Effector memory CD8-positive, alpha-beta T cell (primary cell): ENCODE measurements around the gene ATP10B.

Experiments
- ATAC-seq: fragments of 150-1000 bp; cut with Tn5 transposase; replicated peaks from 2 replicates; pipeline ENCODE4 v1.10.0; 2021; ENCODE audit warnings: mild to moderate bottlenecking, moderate library complexity
- DNase-seq, 3 experiments: peaks; one replicate each; pipeline ENCODE4 v3.0.0; 2021
- H3K27ac Mint-ChIP-seq, 2 donors: one replicate each; pipeline ENCODE4 v1.8.0; 2022; ENCODE audit warnings: mild to moderate bottlenecking in 2 of 2, mixed read lengths in 2 of 2, moderate library complexity in 2 of 2
- H3K27me3 Mint-ChIP-seq, 2 donors: one replicate each; pipeline ENCODE4 v1.8.0; 2022; ENCODE audit warnings: mixed read lengths in 2 of 2
- H3K36me3 Mint-ChIP-seq: one replicate; pipeline ENCODE4 v1.8.0; 2022; ENCODE audit warnings: mild to moderate bottlenecking, moderate library complexity, mixed read lengths; ENCODE audit not compliant: insufficient read depth
- H3K4me1 Mint-ChIP-seq, 2 donors: one replicate each; pipeline ENCODE4 v1.8.0; 2022; ENCODE audit warnings: low read depth in 2 of 2, mixed read lengths in 2 of 2
- H3K4me3 Mint-ChIP-seq, 2 donors: one replicate each; pipeline ENCODE4 v1.8.0; 2022; ENCODE audit warnings: mild to moderate bottlenecking in 2 of 2, mixed read lengths in 2 of 2, moderate library complexity in 2 of 2
- H3K9me3 Mint-ChIP-seq, 2 donors: one replicate each; pipeline ENCODE4 v1.8.0; 2022; ENCODE audit warnings: mixed read lengths in 2 of 2

ATP10B gene

DNA sequence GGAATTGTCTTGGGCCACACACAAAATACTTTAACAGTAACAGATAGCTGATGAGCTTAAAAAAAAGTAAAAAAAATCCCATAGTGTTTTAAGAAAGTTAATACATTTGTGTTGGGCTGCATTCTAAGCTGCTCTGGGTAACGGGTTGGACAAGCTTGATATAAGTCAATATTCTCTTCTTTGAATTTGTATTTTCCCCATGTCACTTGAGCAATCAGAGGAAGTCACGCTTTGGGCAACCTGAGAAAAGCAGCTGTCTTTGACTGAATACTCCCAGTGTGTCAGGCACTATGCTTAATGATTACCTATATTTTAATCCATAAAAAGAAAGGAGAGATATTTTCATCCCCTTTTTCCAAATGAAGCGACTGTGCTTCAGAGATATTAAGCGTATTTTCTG, 84.9 kb downstream of the ATP10B start:
- Mint-ChIP-seq H3K27ac (no peak overlapping the region), H3K27me3 (peaks cover 0 to 23% of the 10 kb centered on the region in 2 donors), H3K36me3 (no peaks in the 10 kb centered on the region), H3K4me3 (no peak overlapping the region), H3K9me3 (no peaks in the 10 kb centered on the region), H3K4me1 (no peaks in the 10 kb centered on the region)
- DNase-seq (no peak), ATAC-seq (no peak)

DNA sequence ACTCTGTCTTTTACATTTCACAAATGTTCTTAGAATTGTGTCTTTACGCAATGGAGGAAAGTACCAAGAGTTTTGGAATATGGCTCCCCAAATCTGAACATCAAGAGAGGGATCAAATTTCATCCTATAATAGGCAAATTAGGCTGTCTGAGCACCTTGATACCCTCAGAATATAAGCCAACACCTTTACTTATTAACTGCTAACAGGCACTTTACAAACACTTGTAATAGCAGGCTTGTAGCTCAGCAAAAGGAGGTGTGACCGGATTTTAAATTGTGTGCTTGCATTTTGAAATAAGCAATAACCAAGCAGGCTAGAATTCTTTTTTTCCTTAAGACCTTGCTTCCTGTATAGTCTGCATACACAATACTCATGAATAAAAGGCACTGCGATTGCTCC, 92.0 kb downstream of the ATP10B start:
- no peak overlapping the region for H3K27ac Mint-ChIP-seq
- H3K9me3 Mint-ChIP-seq: no peaks in the 10 kb centered on the region
- ATAC-seq (no peak), DNase-seq (no peak)
- H3K4me3 Mint-ChIP-seq: no peak overlapping the region
- peaks cover 16 to 44% of the 10 kb centered on the region in 2 donors for H3K27me3 Mint-ChIP-seq
- no peaks in the 10 kb centered on the region for H3K4me1 Mint-ChIP-seq
- no peaks in the 10 kb centered on the region for H3K36me3 Mint-ChIP-seq

DNA sequence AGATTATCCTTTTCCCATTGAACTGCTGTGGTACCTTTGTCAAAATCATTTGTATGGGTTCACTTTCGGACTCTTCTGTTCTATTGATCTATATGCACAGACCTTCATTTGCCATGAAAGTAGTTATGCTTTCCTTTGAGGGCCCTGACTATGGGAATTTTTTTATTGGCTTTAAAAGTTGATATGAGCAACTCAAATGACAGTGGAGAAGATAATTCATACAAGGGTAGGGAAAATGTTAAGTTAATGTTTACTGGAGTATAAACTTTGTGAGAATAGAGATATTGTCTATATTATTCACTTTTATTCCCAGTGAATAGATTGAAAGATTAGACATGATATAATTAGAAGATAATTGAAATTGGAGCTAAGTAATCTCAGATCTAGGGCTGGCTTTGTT, 94.8 kb downstream of the ATP10B start:
- H3K27me3 Mint-ChIP-seq: peaks cover 16 to 27% of the 10 kb centered on the region in 2 donors
- H3K4me3 Mint-ChIP-seq: no peak overlapping the region
- no peaks in the 10 kb centered on the region for H3K36me3 Mint-ChIP-seq
- no peaks in the 10 kb centered on the region for H3K4me1 Mint-ChIP-seq
- H3K27ac Mint-ChIP-seq: no peak overlapping the region
- H3K9me3 Mint-ChIP-seq: no peaks in the 10 kb centered on the region
- no peak for DNase-seq
- ATAC-seq: no peak

DNA sequence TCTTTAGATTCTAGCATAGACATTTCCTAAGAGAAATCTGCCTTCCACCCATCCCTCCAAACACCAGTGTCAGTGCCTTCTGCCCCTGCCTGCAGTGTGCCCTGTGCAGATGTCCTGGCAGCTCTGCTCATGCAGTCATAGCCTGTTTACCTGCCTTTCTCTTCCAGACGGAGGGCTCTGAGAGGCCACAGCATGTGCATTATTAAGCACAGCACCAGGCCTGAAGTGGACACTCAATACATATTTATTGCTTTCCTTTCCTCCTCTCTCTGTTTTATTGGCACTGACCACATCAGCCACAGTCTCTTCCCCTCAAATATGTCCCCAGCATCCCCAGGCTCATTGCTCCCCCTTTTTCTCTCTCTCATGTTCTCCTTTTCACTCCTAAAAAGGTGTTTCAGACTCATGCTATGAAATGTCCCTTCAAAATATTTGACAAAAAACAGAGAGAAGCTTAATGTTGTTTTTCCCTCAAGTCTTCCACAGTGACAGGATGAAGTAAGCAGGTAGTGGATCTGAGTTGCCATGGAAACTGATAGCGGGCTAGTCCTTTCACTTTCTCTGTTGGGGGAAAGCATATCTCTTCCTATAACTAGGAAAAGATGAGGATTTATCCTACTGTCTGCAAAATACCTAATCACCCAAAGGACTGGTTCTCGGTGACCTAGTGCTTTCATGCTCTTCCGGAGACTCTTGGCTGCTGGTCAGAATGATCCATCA, 100.9 kb downstream of the ATP10B start:
- no peak overlapping the region for H3K4me3 Mint-ChIP-seq
- H3K27ac Mint-ChIP-seq: no peak overlapping the region
- ATAC-seq (no peak), DNase-seq (no peak)
- peaks cover 14 to 27% of the 10 kb centered on the region in 2 donors for H3K27me3 Mint-ChIP-seq
- no peaks in the 10 kb centered on the region for H3K4me1 Mint-ChIP-seq
- H3K9me3 Mint-ChIP-seq: no peaks in the 10 kb centered on the region
- no peaks in the 10 kb centered on the region for H3K36me3 Mint-ChIP-seq

DNA sequence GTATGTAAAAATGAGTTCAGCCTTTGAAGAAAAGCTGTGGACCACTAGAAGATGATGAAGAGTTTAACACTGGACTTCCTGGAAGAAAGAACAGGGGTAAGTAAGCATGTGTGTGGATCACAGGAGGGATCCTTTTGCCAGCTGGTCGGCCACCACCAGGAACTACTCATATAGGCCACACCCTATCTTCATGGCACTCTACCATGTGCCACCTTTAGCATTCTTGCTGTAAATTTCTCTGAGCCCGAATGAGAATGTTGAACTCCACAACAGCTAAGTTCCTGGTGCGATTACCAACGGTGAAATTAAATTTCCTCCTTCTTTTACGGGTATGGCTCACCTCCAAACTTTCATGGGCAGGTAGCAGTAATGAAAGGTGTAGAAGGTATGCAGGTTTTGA, 102.3 kb downstream of the ATP10B start:
- no peak overlapping the region for H3K4me3 Mint-ChIP-seq
- ATAC-seq: no peak

DNA sequence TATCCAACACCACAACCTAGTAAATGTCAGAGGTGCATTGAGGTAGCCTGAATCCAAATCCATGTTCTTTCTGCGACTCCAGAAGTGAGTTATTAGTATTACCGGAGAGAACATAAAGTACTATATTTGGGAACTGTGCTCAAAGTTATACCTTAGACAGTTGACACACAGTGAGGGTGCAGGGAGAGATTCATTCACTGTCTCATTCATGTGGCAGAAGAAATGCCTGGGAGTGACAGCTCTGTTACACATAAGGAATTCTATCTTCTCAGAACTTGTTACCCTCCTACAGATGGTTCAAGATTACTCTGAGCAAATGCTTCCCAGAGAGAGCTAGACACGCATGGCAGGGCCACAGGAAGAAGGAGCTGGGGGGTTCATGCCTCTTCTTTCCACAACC, 103.0 kb downstream of the ATP10B start:
- H3K27me3 Mint-ChIP-seq: peaks cover 14 to 27% of the 10 kb centered on the region in 2 donors
- no peak for DNase-seq
- no peaks in the 10 kb centered on the region for H3K36me3 Mint-ChIP-seq
- no peak for ATAC-seq
- H3K4me3 Mint-ChIP-seq: no peak overlapping the region
- H3K4me1 Mint-ChIP-seq: no peaks in the 10 kb centered on the region
- no peaks in the 10 kb centered on the region for H3K9me3 Mint-ChIP-seq
- no peak overlapping the region for H3K27ac Mint-ChIP-seq

More for the DNA sequence above, 102.3 kb downstream of the ATP10B start:
- H3K4me1 Mint-ChIP-seq: no peaks in the 10 kb centered on the region
- no peaks in the 10 kb centered on the region for H3K36me3 Mint-ChIP-seq
- no peaks in the 10 kb centered on the region for H3K9me3 Mint-ChIP-seq
- peaks cover 14 to 27% of the 10 kb centered on the region in 2 donors for H3K27me3 Mint-ChIP-seq
- no peak for DNase-seq
- no peak overlapping the region for H3K27ac Mint-ChIP-seq

DNA sequence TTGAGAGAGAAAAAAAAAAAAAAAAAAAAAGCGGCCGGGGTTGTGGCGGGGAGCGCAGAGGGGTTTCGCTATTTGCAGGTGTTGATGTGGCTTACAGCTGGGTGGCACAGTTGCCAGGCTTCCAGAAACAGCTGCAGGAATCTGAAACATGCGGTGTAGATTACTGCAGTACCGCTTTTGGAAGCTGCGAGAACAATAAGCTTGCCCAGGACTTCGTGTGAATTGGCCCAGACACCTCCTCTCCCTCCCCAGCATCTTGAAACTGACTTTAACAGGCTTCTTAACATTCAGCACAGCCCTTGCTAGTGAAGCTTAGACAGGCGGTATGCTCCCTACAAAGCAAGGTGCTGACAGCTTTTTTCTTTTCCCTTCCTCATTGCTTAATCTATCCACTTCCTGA, 104.0 kb downstream of the ATP10B start:
- Mint-ChIP-seq H3K4me1 (no peaks in the 10 kb centered on the region), H3K36me3 (no peaks in the 10 kb centered on the region), H3K27me3 (peaks cover 14 to 27% of the 10 kb centered on the region in 2 donors), H3K4me3 (no peak overlapping the region), H3K9me3 (no peaks in the 10 kb centered on the region), H3K27ac (no peak overlapping the region)
- DNase-seq (no peak), ATAC-seq (no peak)

DNA sequence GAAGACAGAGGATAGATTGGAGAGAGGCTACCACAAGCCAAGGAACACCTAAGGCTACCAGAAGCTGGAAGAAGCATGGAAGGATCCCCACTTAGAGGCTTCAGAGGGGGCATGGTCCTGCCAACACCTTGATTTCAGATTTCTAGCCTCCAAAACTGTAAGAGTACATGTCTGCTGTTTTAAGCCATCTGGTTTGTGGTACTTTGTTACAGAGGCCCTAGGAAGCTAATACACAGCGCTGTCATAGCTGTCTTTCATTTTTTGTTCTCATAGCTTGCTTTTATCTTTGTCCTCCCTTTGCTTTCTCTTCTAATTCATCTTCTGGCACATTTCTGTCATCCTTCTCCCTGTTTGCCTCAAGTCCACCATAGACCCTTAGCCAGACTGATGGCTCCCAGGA, 104.5 kb downstream of the ATP10B start:
- no peak for ATAC-seq
- Mint-ChIP-seq H3K9me3 (no peaks in the 10 kb centered on the region), H3K27ac (no peak overlapping the region), H3K4me3 (no peak overlapping the region), H3K4me1 (no peaks in the 10 kb centered on the region), H3K36me3 (no peaks in the 10 kb centered on the region), H3K27me3 (peaks cover 14 to 27% of the 10 kb centered on the region in 2 donors)
- no peak for DNase-seq

DNA sequence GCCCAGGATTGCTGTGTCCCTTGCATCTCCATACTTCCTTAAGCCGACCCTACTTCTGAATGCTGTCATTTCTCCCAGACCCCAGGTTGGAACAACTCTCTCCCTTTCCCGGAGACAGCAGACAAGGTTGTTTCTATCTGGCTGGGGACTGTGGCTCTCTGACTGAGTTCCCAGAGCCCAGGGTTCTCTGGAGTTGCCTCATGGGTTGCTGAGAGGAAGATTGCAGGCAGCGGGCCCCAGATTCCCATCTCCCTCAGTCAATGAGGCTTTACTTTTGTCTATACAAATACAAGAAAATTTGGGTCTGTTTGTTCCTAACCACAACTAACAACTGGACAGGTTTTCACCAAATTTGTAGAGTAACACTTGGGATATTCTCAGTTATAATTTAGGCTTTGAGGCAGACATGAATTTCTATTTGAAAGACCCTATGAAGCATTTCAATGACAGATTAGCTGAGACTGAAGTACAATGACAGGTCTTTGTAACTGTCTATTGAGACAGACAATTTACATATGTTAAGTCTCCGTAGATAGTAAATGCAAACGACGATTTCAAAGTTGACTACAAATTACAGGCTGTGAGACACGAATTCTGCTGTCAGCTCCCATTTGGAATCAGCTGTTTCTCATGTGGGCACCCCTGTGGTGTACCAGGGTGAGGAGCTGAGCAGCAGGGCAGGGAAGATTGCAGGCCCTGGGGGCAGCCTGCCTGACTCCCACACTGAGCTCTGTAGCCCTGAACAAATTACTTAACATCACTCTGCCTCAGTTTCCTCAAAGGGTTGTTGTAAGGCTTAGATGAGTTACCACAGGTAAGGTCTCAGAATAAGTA, 107.5 kb downstream of the ATP10B start:
- Mint-ChIP-seq H3K4me1 (no peaks in the 10 kb centered on the region), H3K9me3 (no peaks in the 10 kb centered on the region), H3K27ac (no peak overlapping the region), H3K36me3 (no peaks in the 10 kb centered on the region), H3K27me3 (peaks cover 14 to 23% of the 10 kb centered on the region in 2 donors), H3K4me3 (no peak overlapping the region)
- ATAC-seq (no peak), DNase-seq (no peak)

DNA sequence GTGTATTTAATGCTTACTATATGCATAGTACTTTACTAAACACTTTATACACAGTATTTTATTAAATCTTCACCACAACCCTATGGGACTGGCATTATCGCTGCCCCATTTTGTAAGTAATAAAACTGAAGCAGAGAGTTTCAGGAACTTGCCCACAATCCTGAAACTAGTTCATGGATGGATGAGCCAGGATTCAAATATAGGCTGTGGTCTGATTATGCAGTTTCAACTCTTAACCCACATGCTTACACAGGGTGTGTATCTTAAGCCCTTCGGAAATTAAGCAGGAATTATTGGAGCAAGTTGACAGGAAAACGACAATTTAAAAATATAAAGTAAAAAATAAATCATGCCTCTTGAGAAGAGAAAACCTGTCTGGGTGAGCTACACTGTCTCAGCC, 109.0 kb downstream of the ATP10B start:
- Mint-ChIP-seq H3K36me3 (no peaks in the 10 kb centered on the region), H3K27me3 (peaks cover 10 to 12% of the 10 kb centered on the region in 2 donors), H3K4me3 (no peak overlapping the region), H3K4me1 (no peaks in the 10 kb centered on the region), H3K27ac (no peak overlapping the region), H3K9me3 (no peaks in the 10 kb centered on the region)
- no peak for DNase-seq
- no peak for ATAC-seq

DNA sequence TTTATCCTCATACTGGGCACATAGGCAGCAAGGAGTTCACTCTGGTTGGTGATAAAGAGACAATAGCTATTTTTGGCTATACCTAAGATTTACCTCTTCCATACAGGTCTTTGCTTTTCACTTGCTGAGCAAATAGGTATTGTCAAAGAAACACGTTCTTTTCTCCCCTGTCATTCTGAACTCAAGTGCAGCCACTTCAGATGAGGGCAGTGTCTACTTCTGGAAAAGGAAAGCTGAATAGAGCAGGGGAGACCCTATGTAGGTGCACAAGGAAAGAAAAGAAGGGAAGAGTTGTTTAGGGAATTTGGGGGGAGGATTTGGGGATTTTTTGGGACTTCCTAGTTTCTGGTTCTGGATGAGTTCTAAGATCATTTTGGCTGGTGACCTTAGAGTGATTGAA, 109.6 kb downstream of the ATP10B start:
- Mint-ChIP-seq H3K4me3 (no peak overlapping the region), H3K4me1 (no peaks in the 10 kb centered on the region), H3K27ac (no peak overlapping the region), H3K9me3 (no peaks in the 10 kb centered on the region), H3K27me3 (peaks cover 4 to 6% of the 10 kb centered on the region in 2 donors), H3K36me3 (no peaks in the 10 kb centered on the region)
- no peak for ATAC-seq
- no peak for DNase-seq

DNA sequence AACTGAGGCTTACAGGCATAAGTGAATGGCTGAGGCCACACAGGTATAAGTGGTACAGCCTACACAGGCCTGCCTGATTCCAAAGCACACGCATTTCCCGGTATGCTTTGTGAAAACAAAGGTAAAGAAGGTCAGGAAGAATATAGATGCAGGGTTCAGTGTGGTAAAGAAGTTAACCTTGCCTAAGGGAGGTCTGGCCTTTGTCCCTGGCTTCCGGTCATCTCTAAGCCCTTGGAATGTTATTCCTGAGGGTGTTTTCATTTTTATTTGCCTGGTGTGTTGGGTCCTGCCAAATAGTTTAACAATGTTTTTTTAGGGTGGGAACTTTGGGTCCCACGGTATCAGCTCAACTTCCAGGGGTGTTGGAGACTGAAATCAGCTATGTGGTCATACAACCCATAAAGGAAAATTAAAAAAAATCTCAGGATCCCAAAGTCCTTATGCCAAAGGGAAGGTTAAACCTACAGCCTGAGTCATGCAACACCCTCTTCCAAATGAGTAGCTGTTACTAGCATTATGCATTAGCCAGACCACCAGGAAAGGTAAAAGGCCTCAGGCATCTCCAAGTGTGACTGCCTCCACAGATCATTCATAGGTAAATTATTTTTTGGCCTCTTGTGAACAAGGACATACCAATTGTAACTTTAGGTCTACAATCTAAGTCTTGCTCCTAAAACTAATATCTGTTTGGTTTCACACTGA, 124.6 kb downstream of the ATP10B start:
- no peak for DNase-seq
- ATAC-seq: no peak
- no peaks in the 10 kb centered on the region for H3K9me3 Mint-ChIP-seq
- no peak overlapping the region for H3K4me3 Mint-ChIP-seq
- H3K36me3 Mint-ChIP-seq: no peaks in the 10 kb centered on the region
- no peak overlapping the region for H3K27ac Mint-ChIP-seq
- H3K27me3 Mint-ChIP-seq: peaks cover 17 to 29% of the 10 kb centered on the region in 2 donors
- H3K4me1 Mint-ChIP-seq: no peaks in the 10 kb centered on the region

DNA sequence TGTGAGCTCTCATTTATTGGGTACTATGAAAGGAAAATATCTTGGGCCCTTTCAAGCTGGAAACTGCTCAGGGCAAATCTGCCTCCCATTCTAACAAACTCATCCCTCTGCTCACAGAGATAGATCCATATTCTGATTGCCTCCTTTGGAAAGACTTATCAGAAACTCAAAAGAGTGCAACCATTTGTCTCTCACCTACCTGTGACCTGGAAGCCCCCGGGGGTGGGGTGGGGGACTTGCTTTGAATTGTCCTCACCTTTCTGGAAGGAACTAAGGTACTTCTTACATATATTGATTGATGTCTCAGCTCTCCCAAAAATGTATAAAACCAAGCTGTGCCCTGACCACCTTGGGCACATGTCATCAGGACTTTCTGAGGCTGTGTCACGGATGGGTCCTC, 125.3 kb downstream of the ATP10B start:
- no peak overlapping the region for H3K4me3 Mint-ChIP-seq
- ATAC-seq: no peak
- H3K27ac Mint-ChIP-seq: no peak overlapping the region
- no peaks in the 10 kb centered on the region for H3K9me3 Mint-ChIP-seq
- peaks cover 17 to 23% of the 10 kb centered on the region in 2 donors for H3K27me3 Mint-ChIP-seq
- no peaks in the 10 kb centered on the region for H3K36me3 Mint-ChIP-seq
- DNase-seq: no peak
- no peaks in the 10 kb centered on the region for H3K4me1 Mint-ChIP-seq
